GM08714 (cell line): ENCODE measurements around the gene BRD3OS.
A peak's percentile ranks its signal among the peaks of the same experiment; 100 is the strongest.
"Not testable (repeated sequence)": the region's sequence is repeated elsewhere in the genome, so short reads cannot be mapped to it uniquely, and the experiment has no call there.

Source experiments
- H3K4me3 ChIP-seq: fragments of 200-500 bp; sonication (Bioruptor generic); 2 replicates; pipeline ENCODE4 v1.5.1; 2014; ENCODE audit warnings: mild to moderate bottlenecking, low read length, inconsistent platforms
- ZNF274 ChIP-seq: IDR thresholded peaks from 2 replicates; pipeline ENCODE4 v1.6.1; 2012; ENCODE audit warnings: mild to moderate bottlenecking, low read depth, low read length

Gene BRD3OS

DNA sequence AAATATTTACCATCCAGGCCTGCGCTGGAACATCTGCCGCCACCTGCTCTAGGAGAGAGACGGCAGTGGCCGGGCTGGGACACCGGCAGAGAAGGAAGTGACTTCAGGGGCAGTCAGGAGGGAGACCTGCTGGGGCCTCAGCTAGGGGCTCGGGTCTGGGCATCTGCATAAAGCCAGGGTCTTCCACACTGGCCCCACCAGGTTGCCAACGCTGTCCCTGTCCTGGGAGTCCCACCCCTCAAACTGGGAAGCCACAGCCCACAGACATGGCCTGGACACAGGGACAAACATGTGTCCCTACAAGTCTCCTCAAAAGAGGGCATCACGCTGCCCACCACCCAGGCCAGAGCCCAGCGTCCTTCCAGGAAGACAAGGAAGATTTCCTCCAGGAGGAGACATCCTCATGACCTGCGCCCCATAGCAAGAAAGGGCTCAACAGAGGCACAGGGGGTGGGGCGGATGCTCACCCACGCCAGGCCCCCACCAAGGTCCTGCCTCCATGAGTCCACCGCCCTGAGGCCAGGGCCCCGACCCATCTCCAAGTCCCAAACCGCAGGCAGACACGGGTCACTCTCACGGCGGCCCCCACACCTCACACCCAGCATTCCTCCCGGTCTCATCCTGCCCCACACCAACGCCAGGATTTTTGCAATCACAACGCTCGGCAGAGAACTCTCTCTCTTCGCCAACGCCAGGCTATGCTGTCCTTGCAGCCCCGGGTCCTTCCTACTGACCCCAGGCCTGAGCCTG lies 42.1 kb upstream of the BRD3OS start:
- H3K4me3 ChIP-seq: no peak overlapping the region
- no peak for TF ChIP-seq ZNF274

DNA sequence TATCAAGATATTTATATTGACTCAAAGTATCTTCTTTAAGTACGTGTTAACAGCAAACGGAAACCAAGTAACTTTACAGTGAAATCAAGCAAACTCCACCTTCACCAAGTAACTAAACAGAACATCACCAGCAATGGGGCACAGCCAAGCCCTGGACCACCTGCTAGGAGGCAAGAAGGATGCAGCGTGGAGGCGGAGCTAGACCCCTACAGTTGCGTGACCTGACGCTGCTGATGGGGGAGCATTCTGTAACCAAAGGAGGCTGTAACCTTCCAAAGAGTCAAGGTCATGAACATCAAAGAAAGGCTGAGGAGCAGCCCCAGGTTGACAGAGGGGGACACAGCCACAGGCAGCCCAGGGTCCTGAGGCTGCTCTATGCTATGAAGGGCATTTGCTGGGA lies 39.2 kb upstream of the BRD3OS start:
- no peak overlapping the region for H3K4me3 ChIP-seq

DNA sequence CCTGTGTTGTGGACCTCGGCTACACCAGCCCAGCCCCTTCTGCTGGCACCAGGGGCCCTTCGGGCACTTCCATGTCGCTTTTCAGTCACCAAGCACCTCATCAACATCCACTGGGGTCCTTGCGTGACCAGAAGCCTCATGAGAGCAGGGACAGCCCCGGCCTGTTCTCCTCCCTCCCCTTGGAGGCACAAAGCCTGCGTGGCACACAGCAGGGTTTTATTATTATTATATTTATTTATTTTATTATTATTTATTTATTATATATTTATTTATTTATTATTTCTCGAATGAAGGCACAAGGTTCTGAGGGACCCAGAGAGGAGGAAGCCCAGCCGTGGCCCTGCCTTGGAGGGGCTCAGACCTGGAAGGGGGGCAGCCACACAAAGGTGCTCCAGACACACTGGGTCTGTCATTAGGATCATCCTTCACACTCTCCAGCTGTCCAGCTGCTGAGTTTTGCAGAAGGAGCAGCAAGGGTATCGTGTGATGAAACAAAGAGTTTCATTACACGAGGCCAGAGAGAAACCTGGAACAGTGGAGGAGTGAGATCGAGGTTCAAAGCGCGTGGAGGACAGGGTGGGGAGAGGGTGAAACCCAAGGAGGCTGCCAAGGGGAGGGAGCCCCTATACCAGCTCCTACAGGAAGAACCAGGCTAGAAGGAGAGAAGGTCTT lies 38.4 kb upstream of the BRD3OS start:
- no peak for TF ChIP-seq ZNF274

More for the DNA sequence above, 39.2 kb upstream of the BRD3OS start:
- no peak for TF ChIP-seq ZNF274

DNA sequence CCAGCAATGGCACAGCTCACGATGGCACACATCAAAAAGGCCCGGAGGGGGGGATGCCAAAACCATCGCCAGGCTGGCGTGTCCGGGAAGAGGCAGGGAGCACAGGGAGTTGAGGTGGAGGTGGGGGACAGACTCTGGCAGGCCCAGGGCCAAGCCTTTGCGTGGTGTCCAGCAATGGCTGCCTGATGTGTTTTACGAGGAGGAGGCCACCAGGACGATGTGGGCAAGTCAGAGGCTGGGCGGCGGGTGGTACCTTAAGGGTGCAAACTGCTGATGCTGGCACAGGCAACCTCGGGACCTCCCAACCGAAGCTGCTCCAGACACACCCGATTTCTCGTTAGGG lies 37.9 kb upstream of the BRD3OS start:
- no peak for TF ChIP-seq ZNF274
- no peak overlapping the region for H3K4me3 ChIP-seq

More for the DNA sequence above, 38.4 kb upstream of the BRD3OS start:
- H3K4me3 ChIP-seq: no peak overlapping the region

DNA sequence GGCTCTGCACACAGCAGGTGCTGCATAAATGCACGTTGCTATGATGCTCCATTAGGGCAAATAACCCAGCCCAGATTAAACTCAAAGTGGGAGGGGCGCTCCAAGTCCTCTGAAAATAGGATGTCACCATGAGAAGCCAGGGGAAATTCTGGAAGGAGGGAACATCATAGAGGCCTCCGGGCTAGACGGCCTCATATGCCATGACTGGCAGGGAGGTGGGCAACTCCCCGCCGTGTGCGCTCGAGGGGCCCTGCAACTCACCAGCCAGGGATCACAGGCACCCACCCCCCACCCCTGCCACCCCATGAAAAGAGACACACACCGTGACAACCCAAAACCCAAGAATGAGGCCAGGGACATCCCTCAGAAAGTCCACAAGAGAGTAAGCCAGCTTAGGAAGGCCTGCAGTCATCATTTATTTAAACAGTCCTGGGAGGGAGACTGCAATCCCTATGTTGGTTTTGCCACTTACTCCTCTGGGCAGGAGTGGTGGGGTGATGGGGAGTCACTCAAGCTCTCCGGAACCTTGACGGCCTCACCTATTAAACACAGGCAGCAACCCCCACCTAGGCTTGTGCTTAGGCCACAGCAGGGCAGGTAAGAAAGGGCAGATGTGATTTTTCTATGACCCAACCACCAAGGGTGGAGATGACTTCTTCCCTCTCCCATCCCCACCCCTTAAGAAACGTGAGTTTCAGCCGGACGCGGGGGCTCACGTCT lies 37.2 kb upstream of the BRD3OS start:
- TF ChIP-seq ZNF274: no peak
- no peak overlapping the region for H3K4me3 ChIP-seq

DNA sequence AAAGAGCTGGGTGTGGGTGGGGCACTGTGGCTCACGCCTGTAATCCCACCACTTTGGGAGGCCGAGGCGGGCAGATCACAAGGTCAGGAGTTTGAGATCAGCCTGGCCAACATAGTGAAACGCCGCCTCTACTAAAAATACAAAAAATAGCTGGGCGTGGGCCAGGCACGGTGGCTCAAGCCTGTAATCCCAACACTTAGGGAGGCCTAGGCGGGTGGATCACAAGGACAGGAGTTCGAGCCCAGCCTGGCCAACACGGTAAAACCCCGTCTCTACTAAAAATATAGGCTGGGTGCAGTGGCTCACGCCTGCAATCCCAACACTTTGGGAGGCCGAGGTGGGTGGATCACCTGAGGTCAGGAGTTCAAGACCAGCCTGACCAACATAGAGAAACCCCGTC lies 36.5 kb upstream of the BRD3OS start:
- not testable (repeated sequence) for H3K4me3 ChIP-seq

DNA sequence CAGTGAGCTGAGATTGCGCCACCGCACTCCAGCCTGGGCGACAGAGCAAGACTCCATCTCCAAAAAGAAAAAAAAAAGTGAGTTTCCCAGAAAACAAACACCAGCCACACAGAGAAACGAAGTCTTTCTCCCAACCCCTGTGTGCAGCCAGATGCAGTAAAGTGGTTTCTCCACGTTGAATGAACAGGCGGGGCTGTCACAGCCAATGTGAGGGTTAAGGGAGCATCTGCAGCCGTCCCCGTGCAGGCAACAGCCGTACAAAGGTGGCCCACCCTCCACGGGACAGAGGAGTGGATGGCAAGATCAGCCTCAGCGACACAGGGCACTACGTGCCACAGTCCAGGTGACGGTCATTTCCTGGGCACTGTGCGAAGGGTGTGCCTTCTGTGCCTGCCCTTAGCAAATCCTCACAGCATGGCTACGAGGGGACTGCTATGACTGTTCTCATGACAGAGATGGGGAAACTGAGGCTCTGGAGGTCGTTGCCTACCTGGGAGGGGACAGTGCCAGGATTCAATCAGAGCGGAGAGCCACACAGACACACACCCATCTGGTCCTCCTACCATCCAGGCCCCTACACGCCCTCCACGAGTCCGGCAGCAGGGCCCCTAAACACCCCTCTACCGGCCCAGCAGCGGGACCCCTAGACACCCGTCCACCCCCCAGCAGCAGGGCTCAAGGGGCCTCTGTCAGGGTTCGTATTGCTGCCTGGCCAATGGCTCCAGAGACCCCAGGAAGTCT lies 35.5 kb upstream of the BRD3OS start:
- peak overlapping the region; percentile 90; the same call in 1 of the 2 replicates for H3K4me3 ChIP-seq
- no peak for TF ChIP-seq ZNF274

DNA sequence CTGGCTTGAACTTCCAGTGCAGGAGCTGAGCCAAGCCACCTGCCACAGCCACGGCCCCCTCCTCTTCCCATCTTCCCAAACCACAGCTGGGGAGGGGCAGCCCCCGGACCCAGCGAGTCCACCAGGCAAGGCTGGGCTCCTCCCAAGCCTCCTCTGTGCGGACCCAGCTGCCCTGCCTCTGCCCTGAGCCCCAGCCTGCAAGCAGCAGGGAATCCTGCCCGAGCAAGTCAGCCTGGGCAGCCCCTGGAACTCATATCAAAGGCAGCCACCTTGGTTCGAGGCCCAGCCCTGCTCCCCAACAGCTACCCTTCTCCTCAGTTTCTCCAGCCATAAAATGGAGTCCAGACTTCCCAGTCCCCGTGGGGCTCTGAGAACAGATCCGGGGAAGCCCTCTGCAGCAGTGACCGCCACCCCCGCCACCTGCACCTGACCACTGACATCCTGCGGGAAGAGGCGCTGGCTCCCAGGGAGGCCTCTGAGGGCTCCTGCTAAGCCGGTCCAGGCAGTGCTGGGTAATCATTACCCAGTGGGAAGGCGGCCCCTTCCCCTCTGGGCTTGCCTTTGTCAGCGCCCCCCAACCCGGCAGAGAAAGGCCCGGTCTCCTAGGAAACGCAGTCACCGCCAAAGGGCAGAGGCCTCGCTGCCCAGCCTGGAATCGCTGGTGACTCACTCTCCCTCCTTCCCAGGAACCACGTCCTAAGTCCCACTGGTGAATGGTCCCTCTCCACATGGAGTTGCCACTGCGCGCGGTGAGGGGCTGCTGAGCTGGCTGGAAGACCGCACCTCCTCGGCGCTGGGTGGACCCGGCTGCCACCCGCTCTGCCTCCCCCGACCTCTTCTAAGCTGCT lies 34.7 kb upstream of the BRD3OS start:
- TF ChIP-seq ZNF274: no peak
- peak overlapping the region; percentile 90; the same call in 1 of the 2 replicates for H3K4me3 ChIP-seq

DNA sequence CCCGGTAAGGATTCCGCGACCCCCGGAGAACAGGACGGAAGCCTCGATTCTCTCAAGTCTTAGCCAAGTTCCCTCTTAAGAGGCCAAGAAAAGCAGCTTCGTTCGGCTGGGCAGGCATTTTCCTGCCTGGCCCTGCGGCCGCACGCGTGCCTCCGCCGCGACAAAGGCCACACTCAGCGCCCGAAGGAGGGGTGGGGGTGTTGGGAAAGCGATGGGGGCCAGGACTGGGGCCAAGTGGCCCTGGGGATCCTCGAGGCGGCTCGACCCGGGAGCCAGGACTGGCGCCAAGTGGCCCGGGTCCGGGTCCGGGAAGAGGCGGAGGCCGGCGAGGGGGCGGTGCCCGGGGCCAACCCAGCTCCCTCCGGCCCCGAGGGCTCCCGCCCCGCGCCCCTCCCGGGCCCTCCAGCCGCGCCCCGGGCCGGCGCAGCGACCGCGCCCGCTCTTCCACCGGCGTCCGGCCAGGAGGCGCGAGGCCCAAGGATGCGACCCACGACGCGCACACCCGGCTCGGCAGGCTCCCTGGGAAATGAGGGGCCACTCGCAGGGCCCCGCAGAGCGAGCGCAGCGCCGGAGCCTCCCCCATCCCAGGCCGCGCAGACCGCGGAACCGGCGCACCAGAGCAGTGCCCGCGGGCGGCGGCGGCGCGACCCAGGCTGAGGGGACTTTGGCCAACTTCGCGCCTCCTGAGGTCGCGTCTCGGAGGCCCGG lies 33.9 kb upstream of the BRD3OS start:
- peak overlapping the region; percentile 90 for H3K4me3 ChIP-seq
- TF ChIP-seq ZNF274: no peak

DNA sequence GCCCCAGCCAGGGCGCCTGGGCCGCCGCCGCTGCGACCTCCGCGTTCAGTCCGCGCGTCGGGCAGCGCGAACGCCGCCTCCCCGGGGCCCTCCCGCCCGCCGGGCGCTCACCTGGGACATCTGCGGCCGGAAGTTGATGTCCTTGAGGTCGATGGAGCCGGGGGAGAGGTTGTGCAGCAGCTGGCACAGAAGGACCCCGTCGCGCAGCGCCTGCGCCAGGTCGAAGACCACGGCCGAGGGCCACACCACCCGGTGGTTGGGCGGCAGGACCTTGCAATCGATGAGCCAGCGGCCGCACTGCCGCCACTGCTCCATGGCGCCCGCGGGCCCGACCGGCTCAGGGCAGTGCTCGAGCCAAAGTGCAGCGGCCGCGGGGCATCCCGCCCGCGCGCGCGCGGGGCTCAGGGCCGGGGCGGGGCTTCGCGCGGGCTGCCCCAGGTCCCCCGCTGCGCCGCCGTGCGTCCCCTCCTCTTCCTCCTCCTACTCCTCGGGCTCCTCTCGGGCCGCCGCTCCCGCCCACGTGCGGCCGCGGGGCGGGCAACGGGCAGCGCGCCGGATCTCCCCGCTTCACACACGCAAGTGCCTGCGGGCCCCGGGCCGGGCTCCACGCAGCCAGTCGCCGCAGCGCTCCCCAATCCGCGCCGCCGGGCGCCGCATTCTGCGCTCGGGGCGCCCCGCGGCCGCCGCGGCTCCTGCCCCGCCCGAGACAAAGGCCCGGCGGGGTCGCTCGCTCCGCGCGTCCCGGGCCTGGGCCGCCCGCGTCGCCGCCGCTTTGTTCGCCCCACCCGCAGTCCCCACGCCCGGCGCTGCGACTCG lies 33.1 kb upstream of the BRD3OS start, which contains the start of gene VAV2:
Gene VAV2, minus strand, starts transcription at position 361 of the 816 bp plus-strand sequence. Its CDS starts 46 bp downstream, at position 315.
- H3K4me3 ChIP-seq: peak within 1 kb of the TSS; percentile 90
- TF ChIP-seq ZNF274: no peak

DNA sequence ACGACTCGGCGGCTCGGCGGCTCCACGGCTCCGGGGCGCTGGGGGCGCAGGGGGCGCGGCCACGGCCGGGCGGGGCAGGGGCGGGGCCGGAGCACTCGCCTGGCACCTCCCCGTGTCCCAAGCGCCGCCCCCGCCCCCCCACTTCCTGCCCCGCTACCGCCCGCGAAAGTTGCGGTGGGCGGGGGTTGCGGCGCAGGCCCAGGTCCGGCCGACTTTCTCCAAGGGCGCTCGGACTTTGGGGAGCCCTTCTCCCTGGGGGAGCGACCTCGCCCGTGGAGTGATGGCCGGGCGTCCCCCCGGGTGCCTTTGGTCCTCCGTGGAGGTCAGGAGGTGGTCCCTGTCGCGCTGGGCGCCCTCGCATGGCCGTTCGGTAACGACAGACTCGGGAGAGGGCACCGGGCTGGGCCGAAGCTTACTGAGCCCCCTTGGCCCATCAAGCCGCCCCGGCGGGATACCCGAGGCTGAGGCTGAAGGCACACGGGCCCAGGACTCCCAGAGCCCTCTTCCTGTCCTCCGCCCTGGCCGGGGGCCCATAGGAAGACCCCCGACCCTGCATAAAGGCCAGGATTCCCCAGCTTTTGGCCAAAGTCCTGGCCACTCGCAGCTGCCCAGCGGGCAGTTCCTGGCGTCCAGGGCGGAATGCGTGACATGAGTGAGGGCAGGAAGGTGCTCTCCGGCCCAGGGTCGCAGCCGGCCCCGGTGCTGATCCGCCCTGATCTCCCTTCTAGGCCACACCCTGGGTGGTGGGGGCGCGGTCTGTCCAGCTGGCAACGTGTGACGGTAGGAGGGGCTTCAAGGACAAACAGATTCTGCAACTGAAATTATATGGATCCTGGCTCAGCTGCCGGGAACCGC lies 32.3 kb upstream of the BRD3OS start:
- TF ChIP-seq ZNF274: no peak
- peak overlapping the region; percentile 90 for H3K4me3 ChIP-seq
